GM18868 (cell line): Measurements from ENCODE around the gene FSTL3.

Source experiments
- ATAC-seq: cut with Tn5 transposase; IDR thresholded peaks from one replicate; pipeline ENCODE4 v1.9.1; 2021; ENCODE audit warnings: mild to moderate bottlenecking, moderate library complexity; ENCODE audit not compliant: unreplicated experiment

The FSTL3 gene

GRCh38 chr19:732148-733069 is 56.2 kb downstream of the FSTL3 start:
- ATAC-seq = no peak
